Testis (tissue), 2 donors: ENCODE results near the gene KCNQ1.

Experiments
- POLR2A ChIP-seq: fragments of 450-650 bp; IDR thresholded peaks from one replicate; pipeline ENCODE4 v1.6.1; 2017; ENCODE audit warnings: antibody characterized with exemption, mild to moderate bottlenecking, moderate library complexity
- TF ChIP-seq, protein P1 (sequence below), 3 experiments: fragments of 450-650 bp in 2 of 3; fragments of 200-600 bp in 1 of 3; sonication (generic) in 1 of 3; IDR thresholded peaks; one replicate each; pipeline ENCODE4 v1.5.1; 2016 to 2019; ENCODE audit warnings: antibody characterized with exemption in 3 of 3, mild to moderate bottlenecking in 2 of 3, moderate library complexity in 1 of 3

DNA sequence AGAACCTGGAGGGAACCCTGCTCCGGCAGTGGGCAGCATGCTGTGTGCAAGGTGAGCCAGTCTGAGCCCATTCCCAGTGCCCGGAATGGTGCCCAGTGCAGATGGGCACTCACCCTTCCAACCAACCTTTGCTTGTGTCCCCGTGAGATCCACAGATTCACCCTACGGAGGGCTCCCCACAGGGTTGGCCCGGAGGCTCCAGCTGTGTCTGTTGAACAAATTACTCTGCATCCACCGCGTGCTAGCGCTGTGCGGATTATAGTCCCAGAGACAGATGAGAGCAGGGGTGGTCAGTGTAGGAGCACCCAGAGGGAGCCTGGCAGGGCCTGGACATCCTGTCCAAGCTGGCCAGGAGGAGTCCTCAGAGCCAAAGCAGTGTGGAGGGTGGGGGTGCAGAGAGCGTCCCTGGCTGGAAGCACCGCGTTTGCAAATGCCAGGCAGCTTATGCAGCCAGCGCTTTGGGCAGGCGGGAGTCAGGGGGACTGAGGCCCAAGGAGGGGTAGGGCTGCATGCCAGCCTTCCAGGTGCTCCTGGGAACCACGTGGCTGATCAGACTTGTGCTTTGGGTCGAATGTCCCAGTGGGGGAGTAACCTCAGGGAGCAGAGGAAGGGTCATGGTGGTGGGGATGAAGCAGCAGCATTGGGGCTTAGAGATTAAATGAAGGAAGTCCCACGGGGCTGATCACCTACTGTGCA, 80.5 kb downstream of the KCNQ1 start:
- TF ChIP-seq, protein P1, sequence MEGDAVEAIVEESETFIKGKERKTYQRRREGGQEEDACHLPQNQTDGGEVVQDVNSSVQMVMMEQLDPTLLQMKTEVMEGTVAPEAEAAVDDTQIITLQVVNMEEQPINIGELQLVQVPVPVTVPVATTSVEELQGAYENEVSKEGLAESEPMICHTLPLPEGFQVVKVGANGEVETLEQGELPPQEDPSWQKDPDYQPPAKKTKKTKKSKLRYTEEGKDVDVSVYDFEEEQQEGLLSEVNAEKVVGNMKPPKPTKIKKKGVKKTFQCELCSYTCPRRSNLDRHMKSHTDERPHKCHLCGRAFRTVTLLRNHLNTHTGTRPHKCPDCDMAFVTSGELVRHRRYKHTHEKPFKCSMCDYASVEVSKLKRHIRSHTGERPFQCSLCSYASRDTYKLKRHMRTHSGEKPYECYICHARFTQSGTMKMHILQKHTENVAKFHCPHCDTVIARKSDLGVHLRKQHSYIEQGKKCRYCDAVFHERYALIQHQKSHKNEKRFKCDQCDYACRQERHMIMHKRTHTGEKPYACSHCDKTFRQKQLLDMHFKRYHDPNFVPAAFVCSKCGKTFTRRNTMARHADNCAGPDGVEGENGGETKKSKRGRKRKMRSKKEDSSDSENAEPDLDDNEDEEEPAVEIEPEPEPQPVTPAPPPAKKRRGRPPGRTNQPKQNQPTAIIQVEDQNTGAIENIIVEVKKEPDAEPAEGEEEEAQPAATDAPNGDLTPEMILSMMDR (IDR thresholded peaks at IDR 0.05), result no peak
- no peak for TF ChIP-seq POLR2A
